Esophagus muscularis mucosa (tissue), 4 donors: ENCODE results near the gene EMID1.

Source experiments
- EP300 ChIP-seq: sonication (generic); formaldehyde crosslinking; IDR thresholded peaks from one replicate; pipeline ENCODE4 v1.6.1; 2017; ENCODE audit warnings: antibody characterized with exemption
- POLR2A ChIP-seq: fragments of 450-650 bp; IDR thresholded peaks from one replicate; pipeline ENCODE4 v1.6.1; 2017; ENCODE audit warnings: antibody characterized with exemption, moderate library complexity, mild to moderate bottlenecking, low read depth
- TF ChIP-seq, protein P1 (sequence below), 3 experiments: fragments of 200-600 bp in 2 of 3; fragments of 450-650 bp in 1 of 3; sonication (generic) in 2 of 3; IDR thresholded peaks; one replicate each; pipeline ENCODE4 v1.5.1; 2017 to 2019; ENCODE audit warnings: antibody characterized with exemption in 3 of 3, mild to moderate bottlenecking in 2 of 3, moderate library complexity in 1 of 3

DNA sequence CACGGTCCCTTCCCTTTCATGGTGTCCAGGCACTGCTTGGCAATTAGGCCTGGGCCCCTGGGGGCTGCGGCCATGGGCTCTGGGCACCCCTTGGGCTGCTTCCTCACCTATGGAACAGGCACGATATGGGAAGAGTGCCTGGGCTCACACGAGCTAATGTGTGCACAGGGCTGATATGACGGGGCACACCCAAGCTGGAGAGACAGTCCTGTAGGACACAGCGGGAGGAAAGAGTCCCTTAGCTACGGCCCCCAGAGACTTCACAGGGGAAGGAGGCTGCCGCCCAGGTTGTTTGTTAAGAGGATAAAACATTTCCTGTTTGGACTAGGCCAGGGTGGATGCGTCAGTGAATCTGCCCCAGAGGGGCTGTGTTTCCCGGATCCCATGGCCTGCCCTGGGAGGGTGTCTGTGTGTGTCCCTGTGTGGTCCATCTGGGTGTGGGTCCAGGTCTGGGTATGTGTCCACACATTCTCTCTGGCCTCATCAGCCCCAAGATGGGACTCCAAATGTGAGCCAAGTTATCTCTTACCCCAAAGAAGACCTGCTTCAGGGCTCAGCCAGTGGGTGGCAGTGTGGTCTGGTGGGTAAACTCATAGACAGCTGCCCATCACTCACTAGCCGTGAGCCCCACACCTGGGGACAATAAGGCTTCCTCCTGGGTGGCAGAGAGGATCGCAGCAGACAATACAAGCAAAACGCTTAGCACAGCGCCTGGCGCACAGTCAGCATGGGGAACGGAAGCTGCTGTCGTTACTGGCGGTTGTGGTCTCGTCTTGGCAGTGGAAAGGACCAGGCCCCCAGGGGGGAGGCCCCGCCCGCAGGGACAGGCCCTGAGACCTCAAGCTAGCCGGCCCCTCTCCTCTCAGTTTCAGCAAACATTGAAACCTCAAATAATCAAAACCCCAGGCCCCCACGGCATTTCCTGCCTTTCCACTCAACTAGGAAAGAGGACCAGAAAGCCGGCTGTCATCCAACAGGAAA is 3.2 kb upstream of the EMID1 start:
- TF ChIP-seq, protein P1, sequence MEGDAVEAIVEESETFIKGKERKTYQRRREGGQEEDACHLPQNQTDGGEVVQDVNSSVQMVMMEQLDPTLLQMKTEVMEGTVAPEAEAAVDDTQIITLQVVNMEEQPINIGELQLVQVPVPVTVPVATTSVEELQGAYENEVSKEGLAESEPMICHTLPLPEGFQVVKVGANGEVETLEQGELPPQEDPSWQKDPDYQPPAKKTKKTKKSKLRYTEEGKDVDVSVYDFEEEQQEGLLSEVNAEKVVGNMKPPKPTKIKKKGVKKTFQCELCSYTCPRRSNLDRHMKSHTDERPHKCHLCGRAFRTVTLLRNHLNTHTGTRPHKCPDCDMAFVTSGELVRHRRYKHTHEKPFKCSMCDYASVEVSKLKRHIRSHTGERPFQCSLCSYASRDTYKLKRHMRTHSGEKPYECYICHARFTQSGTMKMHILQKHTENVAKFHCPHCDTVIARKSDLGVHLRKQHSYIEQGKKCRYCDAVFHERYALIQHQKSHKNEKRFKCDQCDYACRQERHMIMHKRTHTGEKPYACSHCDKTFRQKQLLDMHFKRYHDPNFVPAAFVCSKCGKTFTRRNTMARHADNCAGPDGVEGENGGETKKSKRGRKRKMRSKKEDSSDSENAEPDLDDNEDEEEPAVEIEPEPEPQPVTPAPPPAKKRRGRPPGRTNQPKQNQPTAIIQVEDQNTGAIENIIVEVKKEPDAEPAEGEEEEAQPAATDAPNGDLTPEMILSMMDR (IDR thresholded peaks at IDR 0.05): peak in 2 of 3 experiments; percentile 9 to 15
- TF ChIP-seq EP300: no peak
- no peak for TF ChIP-seq POLR2A
